Measurements from ENCODE around the gene BATF2. TPM values are rescaled to one million over a fixed set of nuclear protein-coding genes. Genes with fewer than 3 reads are reported as not detected.

BATF2 gene
- total and polyA plus RNA-seq, 10 of the 15 experiments (the other 5 are each of a cell fraction or from before 2014, with no cell fraction given): 0.18 to 1.1 (median 0.38) TPM; not detected in 1

GRCh38 chr11:64971421-64972233 lies 25.1 kb downstream of the BATF2 start, which contains the start of gene MAJIN (continued):
- TF ChIP-seq IKZF1 (conservative IDR thresholded peaks at IDR 0.05) (peak; percentile 43; the same call in 1 of the 2 replicates), SP1 (IDR thresholded peaks at IDR 0.05; ENCODE audit: low read depth, low read length) (no peak), ZNF274 (IDR thresholded peaks at IDR 0.05; ENCODE audit: insufficient read depth, insufficient read length) (no peak), SUZ12 (IDR thresholded peaks at IDR 0.05; ENCODE audit: unreplicated experiment) (no peak), MTA3 (IDR thresholded peaks at IDR 0.05; ENCODE audit: borderline replicate concordance, low read length) (no peak), BACH1 (IDR thresholded peaks at IDR 0.05; ENCODE audit: borderline replicate concordance) (no peak)
- TF ChIP-seq, protein P1, sequence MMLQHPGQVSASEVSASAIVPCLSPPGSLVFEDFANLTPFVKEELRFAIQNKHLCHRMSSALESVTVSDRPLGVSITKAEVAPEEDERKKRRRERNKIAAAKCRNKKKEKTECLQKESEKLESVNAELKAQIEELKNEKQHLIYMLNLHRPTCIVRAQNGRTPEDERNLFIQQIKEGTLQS (IDR thresholded peaks at IDR 0.05; ENCODE audit: borderline replicate concordance, extremely low read depth, low read depth, low read length): no peak

DNA sequence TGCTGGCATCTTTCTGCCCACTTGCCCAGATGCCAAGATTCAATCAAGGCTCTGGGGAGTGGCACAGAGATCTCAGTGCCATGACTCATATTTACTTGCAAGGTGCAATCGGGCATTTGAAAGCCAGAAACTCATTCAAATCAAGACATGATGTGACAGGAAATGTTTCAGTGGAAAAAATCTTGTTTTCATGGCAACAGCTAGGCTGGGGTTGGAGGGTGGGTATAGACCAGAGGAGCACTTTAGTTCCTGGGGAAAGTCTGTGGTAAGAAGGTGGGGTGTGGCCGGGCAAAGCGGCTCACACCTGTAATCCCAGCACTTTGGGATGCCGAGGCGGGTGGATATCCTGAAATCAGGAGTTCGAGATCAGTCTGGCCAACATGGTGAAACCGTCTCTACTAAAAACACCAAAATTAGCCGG lies 26.0 kb downstream of the BATF2 start:
- Histone ChIP-seq H3K27me3 (replicated peaks in 1 of 2; ENCODE audit: control insufficient read depth in 2 of 2, insufficient read depth in 2 of 2, low read length in 1 of 2) (no peaks in the 10 kb centered on the region), H3K4me2 (ENCODE audit: control insufficient read depth, insufficient read depth) (no peak overlapping the region), H3K9ac (ENCODE audit: control insufficient read depth, insufficient read depth, low read length) (no peak overlapping the region), H3K36me3 (ENCODE audit: control insufficient read depth in 2 of 2, insufficient read depth in 2 of 2, low read length in 1 of 2) (no peaks in the 10 kb centered on the region), H3K79me2 (ENCODE audit: control insufficient read depth, insufficient read depth, low read length) (no peaks in the 10 kb centered on the region), H2AFZ (ENCODE audit: control insufficient read depth, low read depth, low read length) (no peak overlapping the region), H3K4me1 (ENCODE audit: control insufficient read depth, insufficient read depth, low read length) (peaks cover 14% of the 10 kb centered on the region), H3K27ac (ENCODE audit: control insufficient read depth, insufficient read depth) (no peak overlapping the region), H3K9me3 (replicated peaks; ENCODE audit: control insufficient read depth, insufficient read depth, low read length) (no peaks in the 10 kb centered on the region; the same call in 2 of the 3 replicates), H4K20me1 (ENCODE audit: control insufficient read depth, insufficient read depth) (no peaks in the 10 kb centered on the region), H3K4me3 (no peak overlapping the region)
- POLR2A ChIA-PET: interaction anchor here (0.7 kb wide), 1 partner anchor 24 kb away, joined by 3 read pairs; no protein-coding TSS in a partner anchor
- TF ChIP-seq ZBED1 (IDR thresholded peaks at IDR 0.05; ENCODE audit: borderline replicate concordance): no peak
- TF ChIP-seq, protein P2, sequence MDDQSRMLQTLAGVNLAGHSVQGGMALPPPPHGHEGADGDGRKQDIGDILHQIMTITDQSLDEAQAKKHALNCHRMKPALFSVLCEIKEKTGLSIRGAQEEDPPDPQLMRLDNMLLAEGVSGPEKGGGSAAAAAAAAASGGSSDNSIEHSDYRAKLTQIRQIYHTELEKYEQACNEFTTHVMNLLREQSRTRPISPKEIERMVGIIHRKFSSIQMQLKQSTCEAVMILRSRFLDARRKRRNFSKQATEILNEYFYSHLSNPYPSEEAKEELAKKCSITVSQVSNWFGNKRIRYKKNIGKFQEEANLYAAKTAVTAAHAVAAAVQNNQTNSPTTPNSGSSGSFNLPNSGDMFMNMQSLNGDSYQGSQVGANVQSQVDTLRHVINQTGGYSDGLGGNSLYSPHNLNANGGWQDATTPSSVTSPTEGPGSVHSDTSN (IDR thresholded peaks at IDR 0.05; ENCODE audit: insufficient replicate concordance, low read depth, low read length): peak; percentile 20
- SMC1A ChIA-PET (ENCODE audit: uncharacterized antibody, unreplicated experiment): no interaction called here
- no peak for DNase-seq (ENCODE audit: low read depth, low spot score)
- intact Hi-C loops (cut with micrococcal nuclease; ENCODE audit: unreplicated experiment) (no loop called here), in situ Hi-C loops (cut with MboI) (no loop called here)
- ATAC-seq: no peak
- BruUV-seq (replicated peaks): no TSS peak
- RAD21 ChIA-PET (ENCODE audit: unreplicated experiment): no interaction called here
- FAIRE-seq: no peak
- CTCF ChIA-PET: no interaction called here
- WGBS (ENCODE audit: insufficient coverage, insufficient replicate concordance, low lambda C conversion rate, missing lambda C conversion rate): 70% methylated on average over 8 of the region's 8 CpGs
